DMS79 (cell line): Measurements from ENCODE around the gene STAM2.
"Not testable (repeated sequence)": the region's sequence is repeated elsewhere in the genome, so short reads cannot be mapped to it uniquely, and the experiment has no call there.

Source experiments
- DNase-seq: peaks from one replicate; lab custom pipeline; 2025; lab: John Stamatoyannopoulos, UW

The STAM2 gene

DNA sequence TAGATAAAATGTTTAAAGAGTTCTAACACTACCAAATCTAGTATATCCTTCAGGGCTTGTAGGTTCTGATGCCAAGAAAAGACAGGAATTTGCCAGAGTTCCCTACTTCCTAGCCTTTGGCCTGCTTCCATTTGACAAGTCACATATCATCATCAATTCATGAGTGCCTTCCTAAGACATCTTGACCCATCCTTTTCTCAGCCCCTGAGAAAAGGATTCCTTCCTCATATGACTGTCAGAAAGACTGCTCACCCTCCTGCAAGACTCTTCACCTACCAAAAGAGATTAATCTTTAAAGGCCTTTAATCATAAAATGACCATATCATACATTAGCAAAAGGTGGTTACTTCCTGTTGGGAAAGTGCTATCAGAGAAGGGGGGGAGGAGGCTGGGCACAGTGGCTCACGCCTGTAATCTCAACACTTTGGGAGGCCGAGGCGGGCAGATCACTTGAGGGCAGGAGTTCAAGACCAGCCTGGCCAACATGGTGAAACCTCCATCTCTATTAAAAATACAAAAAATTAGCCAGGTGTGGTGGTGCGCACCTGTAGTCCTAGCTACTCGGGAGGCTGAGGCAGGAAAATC lies 3.3 kb downstream of the STAM2 start:
- not testable (repeated sequence) for DNase-seq

DNA sequence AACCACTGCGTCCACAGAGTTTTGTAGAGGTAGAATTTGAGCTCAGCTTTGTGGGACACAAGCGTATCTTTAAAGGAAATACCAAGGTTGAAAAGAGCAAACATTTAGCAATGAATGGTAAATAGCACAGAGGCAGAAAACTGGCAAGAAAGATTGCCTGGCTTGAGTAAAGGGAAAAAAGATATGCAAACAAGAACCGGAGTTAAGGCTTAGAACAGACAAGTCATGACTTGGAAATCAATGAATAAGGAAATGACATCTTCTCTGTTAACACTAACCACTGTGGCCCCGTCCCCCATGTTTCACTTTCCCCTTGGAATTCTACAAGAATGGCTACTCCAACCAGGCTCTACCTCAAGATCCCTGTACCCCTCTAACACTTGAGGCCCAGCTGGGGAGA lies 3.8 kb downstream of the STAM2 start:
- DNase-seq: no peak

DNA sequence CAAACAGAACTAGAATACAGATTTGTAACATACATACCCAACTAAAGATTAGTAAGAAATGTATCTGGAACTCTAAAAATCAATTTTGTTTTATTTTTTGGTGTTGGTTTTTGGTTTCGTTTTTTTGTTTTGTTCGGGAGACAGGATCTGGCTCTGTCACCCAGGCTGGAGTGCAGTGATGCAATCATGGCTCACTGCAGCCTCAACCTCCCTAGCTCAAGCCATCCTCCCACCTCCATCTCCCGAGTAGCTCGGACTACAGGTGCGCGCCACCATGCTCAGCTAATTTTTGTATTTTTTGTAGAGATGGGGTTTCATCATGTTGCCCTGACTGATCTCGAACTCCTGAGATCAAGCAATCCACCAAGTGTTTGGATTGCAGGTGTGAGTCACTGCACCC lies 6.4 kb downstream of the STAM2 start:
- DNase-seq: not testable (repeated sequence)

DNA sequence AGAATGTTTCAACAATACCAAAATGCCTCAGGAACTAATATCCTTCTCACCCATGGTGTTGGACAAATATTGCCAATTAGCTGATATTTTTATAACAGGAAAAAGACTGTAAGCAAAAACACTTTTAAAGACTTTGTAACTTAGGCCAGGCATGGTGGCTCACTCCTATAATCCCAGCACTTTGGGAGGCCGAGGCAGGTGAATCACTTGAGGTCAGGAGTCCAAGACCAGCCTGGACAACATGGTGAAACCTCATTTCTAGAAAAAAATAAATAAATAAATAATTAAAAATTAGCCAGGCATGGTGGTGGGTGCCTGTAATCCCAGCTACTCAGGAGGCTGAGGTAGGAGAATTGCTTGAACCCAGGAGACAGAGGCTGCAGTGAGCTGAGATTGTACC lies 8.1 kb downstream of the STAM2 start:
- DNase-seq: not testable (repeated sequence)

DNA sequence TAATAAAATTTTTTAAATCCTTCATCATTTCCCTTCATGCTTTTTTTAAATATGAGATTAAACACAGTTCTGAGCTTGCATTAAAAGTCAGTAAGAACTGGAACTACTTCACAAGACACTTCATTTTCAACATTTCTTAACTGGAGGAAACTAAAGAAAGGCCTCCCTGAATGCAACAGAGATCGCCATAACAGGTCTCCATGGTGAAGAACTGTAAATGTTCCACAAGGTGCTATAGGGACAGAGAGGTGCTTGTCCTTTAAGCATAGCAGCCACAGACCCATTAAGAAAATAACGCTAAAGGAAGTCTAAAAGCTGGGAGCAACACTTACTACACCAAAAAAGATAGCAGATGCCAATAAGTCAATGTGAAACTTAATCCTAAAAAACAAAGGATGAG lies 8.5 kb downstream of the STAM2 start:
- DNase-seq: no peak

DNA sequence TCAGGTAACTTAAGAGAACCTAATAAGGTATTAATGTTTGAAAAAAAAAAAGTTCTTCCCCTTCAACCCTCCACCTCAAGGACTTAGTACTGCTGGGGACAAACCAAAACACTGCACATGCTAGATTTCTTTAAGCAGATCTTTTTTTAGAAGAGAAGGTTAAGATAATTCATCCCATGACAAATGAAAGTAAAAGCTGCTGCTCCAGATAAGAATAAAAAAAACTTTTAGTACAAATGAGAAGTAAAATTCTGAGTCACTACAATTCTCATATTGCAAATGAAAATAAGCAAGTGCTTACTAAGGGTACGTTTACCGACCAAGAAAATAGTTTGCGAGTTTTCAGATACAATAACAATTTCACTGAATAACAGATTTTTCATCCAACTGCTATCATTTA lies 8.9 kb downstream of the STAM2 start:
- DNase-seq: no peak

DNA sequence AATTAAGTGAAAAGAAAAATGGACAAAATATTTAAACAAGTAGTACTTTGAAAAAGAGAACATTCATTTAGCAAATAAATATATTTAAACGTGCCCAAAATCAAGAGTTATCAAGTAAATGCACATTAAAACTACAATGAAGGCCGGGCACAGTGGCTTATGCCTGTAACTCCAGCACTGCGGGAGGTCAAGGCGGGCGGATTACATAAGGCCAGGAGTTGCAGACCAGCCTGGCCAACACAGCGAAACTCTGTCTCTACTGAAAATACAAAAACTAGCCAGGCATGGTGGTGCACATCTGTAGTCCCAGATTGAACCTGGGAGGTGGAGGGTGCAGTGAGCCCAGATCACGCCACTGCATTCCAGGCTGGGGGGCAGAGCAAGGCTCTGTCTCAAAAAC lies 9.8 kb downstream of the STAM2 start:
- DNase-seq: no peak

DNA sequence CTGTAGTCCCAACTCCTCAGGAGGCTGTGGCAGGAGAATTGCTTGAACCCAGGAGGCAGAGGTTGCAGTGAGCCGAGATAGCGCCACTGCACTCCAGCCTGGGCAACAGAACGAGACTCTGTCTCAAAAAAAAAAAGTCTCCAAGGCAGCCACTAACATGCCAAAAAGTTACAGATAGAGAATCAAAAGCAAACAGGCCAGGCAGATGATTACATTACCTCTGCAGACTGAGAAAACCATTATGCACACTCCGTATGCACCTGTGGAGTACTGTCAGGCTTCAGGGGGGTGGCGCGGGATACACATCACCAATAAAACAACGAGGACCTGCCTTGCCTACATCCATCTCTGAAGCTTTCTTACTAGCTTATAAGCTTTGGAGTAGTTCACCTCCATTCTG lies 10.3 kb downstream of the STAM2 start:
- no peak for DNase-seq

DNA sequence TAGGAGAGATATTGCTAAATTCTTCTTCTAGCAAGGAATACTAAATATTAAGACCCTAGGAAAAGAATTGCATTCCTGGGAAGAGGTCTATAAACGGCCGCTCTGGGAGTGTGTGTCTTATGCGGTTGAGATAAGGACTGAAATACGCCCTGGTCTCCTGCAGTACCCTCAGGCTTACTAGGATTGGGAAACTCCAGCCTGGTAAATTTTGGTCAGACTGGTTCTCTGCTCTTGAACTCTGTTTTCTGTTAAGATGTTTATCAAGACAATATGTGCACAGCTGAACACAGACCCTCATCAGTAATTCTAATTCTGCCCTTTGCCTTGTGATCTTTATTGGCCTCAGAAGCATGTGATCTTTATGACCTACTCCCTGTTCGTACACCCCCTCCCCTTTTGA lies 11.9 kb downstream of the STAM2 start:
- DNase-seq: not testable (repeated sequence)

DNA sequence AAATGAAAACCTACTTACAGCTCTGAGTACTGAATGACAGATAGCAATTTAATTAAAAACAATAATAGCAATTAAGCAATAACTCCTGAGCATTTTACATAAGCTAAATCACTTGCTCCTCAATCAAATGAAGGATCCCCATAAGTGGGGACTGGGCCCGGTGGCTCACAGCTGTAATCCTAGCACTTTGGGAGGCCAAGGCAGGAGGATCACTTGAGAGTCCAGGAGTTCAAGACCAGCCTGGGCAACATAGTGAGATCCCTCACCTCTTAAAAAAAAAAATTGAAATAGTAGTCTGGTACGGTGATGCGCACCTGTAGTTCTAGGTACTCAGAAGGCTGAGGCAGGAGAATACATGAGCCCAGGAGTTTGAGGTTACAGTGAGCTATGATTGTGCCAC lies 13.4 kb downstream of the STAM2 start:
- no peak for DNase-seq

DNA sequence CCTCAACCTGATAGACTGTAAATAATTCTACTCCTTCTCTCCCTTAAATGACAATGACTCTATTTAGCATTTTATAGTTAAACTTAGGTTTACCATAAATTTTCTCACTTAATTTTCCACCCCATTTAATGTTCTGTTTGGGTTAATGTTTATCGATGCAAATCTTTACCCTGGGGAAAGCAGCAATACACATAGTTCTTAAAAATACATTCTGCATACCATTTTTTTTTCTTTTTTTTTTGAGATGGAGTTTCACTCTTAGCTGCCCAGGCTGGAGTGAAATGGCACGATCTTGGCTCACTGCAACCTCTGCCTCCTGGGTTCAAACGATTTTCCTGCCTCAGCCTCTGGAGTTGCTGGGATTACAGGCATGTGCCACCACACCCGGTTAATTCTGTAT lies 14.0 kb downstream of the STAM2 start:
- no peak for DNase-seq

DNA sequence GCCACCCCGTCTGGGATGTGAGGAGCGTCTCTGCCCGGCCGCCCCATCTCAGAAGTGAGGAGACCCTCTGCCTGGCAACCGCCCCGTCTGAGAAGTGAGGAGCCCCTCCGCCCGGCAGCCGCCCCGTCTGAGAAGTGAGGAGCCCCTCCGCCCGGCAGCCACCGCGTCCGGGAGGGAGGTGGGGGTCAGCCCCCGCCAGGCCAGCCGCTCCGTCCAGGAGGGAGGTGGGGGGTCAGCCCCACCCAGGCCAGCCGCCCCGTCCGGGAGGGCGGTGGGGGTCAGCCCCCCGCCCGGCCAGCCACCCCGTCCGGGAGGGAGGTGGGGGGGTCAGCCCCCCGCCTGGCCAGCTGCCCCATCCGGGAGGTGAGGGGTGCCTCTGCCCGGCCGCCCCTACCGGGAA lies 15.2 kb downstream of the STAM2 start:
- DNase-seq: not testable (repeated sequence)

DNA sequence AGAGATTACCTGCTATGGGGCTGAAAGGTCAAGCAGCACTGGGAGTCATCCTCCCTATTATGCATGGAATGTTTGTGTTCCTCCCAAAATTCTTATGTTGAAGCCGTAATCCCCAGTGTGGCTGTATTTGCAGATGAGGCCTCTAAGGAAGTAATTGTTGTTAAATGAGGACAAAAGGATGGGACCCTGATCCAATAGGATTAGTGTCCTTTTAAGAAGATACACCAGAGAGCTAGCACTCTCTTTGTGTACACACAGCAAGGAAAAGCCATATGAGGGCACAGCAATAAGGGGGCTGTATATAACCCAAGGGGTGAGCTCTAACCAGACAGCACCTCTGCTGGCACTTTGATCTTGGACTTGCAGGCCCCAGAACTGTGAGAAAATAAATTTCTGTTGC lies 18.3 kb downstream of the STAM2 start:
- DNase-seq: no peak

DNA sequence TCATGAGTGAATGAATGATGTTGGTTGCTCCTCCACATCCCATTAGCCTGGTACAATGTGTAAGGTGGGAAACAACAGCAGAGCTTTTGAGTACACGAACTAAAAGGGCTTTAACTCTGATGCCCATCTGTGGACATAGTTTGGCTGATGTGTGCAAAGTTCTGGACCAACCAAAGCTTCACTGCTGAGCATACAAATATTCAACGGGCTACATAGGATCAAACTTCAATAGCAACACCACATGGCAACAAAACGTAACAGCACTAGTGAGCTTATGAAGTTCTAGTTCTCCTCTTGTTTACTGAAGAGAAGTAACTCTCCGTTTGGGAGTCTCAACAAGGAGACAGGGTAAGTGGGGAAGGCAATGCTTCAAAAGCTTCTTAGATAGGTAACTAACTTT lies 20.4 kb downstream of the STAM2 start:
- DNase-seq: no peak

DNA sequence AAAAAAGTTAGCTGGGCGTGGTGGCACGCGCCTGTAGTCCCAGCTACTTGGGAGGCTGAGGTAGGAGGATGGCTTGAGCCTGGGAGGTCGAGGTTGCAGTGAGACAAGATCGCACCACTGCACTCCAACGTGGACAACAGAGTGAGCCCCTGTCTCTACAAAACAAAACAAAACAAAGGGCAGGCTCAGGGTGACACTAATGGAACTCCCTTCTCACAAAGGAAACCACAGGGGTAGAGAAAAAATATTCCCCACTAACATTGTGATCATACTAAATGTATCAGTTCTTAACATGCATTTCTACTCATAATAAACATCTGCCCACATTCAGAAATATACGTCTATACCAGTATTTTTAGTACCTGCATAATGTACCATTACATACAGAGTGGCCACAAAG lies 21.1 kb downstream of the STAM2 start:
- no peak for DNase-seq

DNA sequence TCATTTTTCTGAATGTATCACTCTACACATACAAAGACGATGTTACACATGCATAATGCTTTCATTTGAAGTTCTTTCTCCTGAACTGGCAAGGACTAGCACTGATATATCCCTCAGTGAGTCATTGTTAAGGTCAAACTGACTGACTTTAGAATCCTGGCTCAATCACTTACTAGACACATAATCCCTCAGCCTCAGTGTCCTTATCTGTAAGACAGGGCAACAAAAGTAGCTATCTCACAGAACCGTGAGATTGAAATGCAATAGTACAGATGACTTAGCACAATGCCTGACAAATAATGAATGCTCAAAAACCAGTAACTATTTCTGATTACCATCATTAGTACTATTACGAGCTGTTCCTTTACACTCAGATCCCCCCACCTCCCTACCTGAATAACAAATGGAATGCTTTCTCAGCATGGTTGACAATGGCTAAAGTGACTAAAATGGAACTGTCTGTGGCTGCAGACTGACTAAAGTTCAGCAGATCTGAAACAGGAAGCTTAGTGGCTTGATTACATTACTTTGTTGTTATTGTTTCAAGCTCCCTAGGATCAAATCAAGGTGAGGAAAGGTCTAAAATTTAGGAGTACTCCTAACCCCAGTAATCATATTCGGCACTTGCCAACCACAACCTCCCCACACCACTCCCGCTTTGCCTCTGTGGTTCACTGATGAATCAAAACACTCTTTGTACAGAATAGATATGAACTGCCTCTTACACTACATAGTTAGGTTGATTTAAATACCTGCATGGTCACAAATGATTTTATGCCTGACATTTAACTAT lies 40.9 kb downstream of the STAM2 start:
- DNase-seq: no peak

DNA sequence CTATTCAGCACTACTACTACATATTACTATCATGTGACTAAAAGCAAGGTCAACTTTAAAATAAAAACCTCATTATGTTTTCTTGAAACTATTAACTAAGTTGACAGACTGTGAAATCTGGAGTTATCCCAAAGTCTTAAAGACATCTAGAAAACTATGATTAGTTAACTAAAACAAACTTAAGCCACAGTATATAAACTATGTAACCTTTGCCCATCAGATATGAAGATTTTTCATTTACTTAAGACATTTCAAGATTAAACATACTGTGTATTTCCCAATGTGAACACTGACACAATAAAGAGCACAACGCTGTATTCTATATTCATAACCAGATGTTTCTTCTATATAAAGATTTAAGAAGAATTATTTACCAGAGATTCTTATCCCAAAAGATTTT lies 43.3 kb downstream of the STAM2 start:
- DNase-seq: no peak

DNA sequence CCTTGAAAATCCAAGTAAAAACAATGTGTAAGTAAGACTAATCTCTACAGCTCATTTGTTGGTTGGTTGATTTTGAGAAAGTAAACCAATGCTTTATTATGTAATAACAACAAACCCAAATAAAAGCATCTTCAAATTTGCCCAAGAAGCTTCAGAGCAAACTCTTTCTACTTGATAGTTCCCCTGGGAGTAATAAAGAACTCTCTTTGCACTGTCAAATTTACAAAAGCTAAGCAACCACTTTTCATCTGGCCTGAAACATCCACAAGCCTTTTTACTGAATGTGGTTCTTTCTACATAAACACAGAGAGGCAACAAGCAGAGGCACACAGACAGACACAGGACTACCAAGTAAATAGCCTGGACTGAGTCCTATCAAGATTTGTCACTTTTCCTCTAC lies 47.9 kb downstream of the STAM2 start:
- DNase-seq: no peak

DNA sequence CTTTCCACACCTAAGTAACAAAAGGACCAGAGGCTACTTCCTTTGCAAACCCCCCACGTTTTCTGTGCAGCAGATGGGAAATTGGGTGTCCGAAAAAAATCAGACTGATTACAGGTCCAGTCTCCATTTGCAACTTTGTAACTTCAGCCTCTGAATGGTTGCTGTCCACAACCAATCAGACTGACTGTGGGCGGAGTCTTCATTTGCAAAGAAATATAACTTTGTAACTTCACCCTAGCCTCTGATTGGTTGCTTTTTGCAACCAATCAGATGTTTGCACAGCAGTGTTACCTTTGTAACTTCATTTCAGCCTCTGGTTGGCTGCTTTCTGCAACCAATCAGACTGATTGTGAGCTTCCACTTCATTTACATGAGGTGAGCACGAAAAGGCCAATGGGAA lies 48.9 kb downstream of the STAM2 start:
- DNase-seq: no peak

DNA sequence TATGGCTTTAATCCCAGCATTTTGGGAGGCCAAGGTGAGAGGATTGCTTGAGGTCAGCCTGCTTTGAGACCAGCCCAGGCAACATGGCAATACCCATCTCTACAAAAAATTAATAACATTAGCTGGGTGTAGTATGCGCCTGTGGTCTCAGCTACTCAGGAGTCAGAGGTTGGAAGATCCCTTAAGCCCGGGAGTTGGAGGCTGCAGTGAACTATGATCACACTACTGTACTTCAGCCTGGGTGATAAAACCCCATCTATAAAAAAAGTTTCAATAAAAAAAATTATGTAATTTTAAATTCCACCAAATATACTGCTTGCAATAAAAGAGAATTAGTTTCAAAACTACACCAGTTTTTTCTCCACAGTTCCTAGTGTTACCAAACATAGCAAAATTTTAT lies 53.4 kb downstream of the STAM2 start:
- no peak for DNase-seq

DNA sequence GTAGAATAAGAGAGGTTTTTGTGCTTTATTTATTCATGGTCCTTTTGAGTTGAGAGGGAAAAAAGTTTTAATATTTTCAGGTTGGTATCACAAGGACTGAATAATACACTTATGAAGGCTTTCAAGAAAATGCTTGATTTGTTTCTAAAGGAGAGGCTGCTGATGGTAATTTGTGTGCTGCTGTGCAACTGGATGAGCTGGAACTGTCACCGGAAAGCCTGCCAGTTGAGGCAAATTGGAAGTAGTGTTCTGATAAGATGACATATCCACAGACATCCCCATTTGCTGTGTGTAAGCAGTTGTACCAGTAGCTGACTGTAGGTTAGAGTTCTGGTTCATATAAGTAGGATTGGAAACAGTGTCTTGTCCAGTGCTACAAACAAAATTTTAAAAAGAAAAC lies 55.1 kb downstream of the STAM2 start:
- no peak for DNase-seq

DNA sequence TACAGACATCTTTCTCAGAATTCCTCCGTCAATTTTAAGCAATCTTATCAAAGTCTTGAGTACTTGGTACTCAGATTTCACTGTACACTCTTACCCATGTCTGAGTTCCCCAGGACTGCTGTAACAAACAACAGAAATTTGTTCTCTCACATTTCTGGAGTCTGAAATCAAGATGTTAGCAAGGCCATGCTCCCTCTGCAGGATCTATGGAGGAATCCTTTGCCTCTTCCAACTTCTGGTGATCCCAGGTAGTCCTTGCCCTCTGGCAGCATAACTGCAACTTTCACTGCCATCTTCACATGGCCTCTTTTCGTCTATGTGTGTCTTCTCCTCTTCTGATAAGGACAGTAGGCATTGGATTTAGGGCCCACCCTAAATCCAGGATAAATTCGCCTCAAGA lies 59.6 kb downstream of the STAM2 start:
- DNase-seq: no peak

DNA sequence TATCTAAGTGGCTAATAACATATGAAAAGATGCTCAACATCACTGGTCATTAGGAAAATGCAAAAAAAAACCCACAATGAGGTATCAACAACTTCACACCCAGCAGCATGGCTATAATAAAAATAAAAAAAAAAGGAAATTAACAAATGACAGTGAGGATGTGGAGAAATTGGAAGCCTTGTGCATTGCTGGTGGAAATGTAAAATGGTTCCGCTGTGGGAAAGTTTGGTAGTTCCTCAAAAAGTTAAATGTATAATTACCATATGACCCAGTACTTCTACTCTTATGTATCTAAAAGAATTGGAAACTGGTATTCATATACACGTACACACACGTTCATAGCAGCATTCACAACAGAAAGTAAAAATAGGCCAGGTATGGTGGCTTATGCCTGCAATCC lies 61.2 kb downstream of the STAM2 start:
- no peak for DNase-seq

DNA sequence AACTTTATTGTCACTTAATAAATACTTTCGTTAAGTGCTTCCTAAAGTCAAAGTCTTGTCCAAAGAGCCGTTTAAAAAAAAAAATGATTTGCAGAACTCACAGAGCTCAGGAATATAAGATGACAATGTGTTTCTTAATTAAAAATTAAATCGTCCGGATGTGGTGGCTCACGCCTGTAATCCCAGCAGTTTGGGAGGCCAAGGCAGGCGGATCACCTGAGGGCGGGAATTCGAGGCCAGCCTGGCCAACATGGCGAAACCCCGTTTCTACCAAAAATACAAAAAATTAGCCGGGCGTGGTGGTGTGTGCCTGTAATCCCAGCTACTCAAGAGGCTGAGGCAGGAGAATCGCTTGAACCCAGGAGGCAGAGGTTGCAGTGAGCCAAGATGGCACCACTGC lies 68.4 kb downstream of the STAM2 start:
- DNase-seq: not testable (repeated sequence)
